ENCODE measurements around the gene LZTFL1.
"Not testable (repeated sequence)": the region's sequence is repeated elsewhere in the genome, so short reads cannot be mapped to it uniquely, and the experiment has no call there.

LZTFL1 gene

GRCh38 chr3:45865563-45865962 is 23.6 kb upstream of the LZTFL1 start:
- peak in 1 of 58 donors; percentile 6 for DNase-seq

DNA sequence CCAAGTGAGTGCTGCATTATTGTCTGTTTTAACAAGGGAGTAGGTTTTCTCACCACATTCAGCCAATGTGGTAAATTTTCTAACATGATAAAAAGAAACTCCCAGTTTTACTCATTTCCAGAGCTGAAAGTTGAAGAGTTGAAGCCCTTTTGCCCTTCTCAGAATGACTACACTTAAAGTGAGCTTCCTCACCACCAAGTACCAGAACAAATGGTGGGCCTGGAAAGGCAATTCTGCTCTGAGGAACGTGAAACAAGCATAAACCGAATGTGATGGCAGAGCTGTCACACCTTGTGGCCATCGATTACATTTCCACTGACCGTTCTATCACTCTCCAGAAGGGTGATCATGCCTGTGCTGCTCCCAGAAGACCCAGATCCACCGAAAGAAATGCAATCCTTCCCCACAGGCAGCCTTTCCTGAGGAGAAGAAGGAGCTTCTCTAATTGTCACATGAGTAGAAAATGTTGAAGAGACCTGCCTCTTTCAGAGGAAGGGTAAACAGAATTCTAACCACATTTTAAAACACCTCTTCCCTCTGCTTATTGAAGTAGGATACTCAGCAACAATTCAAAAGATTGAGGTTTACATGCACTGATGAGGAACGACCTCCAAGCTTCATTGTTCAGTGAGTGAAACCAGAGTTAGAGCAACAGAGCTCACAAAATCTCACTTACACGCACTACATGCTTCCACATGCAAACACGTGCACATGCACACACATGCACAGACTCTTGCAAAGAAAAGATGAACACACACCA is 23.0 kb upstream of the LZTFL1 start:
- DNase-seq = peak in 1 of 58 donors; percentile 7

DNA sequence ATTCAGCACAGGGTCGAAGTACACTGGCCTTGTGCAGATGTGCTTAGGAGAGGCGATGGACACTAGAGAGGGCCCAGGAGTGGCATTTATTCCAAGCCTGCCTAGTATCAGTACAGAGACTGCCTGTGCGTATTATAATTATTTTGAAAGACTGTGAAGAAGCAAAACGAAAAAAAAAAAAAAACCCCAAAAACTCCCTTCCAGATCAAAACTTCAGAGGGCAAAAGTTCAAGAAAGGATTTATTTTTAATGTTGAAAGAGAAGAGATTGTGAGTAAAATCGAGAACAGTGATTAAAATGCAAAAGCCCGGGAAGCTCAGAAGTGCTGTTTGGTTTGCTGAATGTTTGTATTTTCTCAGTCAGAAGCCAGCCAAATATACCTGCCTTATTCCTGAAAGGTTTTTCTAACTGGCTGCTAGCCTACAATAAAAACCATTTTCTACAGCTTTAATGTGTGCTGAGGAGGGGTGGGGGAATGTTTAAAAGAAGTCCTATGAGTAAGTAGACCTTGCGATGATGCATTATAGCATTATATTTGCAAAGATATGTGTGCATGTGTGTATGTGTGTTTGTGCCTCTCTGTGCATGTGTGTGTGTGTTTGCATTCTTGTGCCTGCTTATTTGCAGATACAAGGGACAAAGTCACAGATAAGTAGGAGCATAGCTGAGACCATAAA is 19.3 kb upstream of the LZTFL1 start:
- no peak for DNase-seq

DNA sequence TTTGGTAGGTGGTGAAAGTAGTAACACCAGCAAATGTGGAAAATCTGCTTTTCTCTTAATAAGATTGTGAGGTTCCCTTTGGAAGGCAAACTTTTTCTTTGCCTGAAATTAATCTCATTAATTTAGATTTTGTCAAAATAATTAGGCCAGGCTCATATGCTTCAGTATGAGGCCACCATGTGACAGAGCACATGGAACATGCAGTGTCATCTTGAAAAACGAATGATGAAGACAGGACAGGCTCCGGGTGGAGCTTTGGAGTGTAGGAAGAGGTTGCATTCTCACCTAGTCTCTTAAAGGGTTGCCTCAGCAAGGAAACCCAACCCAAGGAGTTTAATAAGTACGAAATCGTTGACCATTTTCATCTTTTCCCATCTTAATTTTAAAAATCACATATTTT is 18.6 kb upstream of the LZTFL1 start:
- no peak for DNase-seq

GRCh38 chr3:45858809-45859543 is 17.1 kb upstream of the LZTFL1 start:
- DNase-seq = no peak

DNA sequence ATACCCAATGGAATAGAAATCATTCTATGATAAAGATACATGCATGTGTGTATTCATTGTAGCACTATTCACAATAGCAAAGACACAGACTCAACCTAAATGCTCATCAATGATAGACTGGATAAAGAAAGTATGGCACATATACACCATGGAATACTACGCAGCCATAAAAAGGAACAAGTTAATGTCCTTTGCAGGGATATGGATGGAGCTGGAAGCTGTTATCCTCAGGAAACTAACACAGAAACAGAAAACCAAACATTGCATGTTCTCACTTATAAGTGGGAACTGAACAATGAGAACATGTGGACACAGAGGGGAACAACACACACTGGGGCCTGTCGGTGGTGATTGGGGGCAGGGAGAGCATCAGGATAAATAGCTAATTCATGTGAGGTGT is 15.1 kb upstream of the LZTFL1 start:
- not testable (repeated sequence) for DNase-seq

- not testable (repeated sequence) for DNase-seq
Observed at GRCh38 chr3:45856323-45856722, 14.4 kb upstream of the LZTFL1 start.

DNA sequence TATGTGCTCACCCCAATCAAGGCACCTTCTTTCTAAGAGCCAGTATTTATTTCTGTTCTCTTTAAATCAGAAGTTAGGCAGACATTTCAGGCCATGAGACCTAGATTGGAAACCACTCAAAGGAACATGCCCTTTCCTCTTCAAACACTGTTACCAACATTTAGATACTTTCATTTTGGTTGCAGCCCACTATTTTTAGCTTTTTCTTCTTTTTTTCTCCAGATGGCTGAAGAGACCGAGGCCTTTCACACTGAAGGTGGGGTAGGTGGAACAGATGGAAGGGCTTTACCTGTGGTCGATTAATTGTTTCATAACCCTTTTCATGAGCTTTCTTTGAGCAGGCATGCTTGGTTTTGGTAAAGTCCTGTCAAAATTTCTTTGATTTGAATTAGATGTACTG is 10.9 kb upstream of the LZTFL1 start:
- no peak for DNase-seq

DNA sequence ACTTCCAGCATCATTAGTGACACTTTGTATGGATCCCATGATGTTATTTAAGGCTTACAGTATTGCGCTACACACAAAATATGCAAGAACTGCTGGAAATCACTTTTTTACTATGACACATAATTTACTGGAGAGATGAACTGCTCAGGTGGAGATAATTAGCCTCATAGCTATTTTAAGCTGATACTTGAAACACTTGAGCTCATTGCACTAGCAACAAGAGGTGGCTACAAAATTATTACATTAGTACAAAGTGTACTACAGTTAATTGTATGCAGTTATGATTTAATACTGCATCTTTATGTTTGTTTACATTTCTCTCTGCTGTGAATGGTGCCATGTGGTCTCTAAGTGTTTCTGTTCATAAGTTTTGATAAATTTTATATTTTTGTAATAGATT is 6.5 kb upstream of the LZTFL1 start:
- DNase-seq = no peak

GRCh38 chr3:45844616-45845015 is 2.7 kb upstream of the LZTFL1 start:
- DNase-seq = no peak

GRCh38 chr3:45842851-45843625 is 1.1 kb upstream of the LZTFL1 start:
- DNase-seq = no peak

- DNase-seq = peak in 6 of 58 donors; percentile 2 to 34 (median 28)
Observed at GRCh38 chr3:45841420-45841756, 531 bp downstream of the LZTFL1 start.

GRCh38 chr3:45838466-45838865 is 3.5 kb downstream of the LZTFL1 start:
- DNase-seq = no peak

DNA sequence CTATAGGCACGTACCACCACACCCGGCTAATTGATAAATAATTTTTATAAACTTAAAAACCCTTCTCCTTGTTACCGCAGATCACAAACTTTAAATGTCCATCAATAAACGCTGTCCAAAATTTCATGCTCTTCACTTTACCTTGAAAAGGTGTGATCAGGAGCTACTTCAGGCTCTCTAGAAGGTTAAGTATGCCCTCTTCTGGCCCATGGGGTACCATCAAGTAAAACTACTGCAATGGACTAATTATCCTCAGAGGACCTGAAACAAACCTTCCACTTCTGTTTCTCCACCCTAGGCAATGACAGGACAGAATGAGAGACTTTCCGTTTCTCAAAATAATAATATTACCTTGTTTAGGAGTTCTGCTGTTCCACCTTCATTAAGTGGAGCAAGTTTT is 9.2 kb downstream of the LZTFL1 start:
- no peak for DNase-seq

GRCh38 chr3:45830121-45830520 is 11.8 kb downstream of the LZTFL1 start:
- DNase-seq = no peak

DNA sequence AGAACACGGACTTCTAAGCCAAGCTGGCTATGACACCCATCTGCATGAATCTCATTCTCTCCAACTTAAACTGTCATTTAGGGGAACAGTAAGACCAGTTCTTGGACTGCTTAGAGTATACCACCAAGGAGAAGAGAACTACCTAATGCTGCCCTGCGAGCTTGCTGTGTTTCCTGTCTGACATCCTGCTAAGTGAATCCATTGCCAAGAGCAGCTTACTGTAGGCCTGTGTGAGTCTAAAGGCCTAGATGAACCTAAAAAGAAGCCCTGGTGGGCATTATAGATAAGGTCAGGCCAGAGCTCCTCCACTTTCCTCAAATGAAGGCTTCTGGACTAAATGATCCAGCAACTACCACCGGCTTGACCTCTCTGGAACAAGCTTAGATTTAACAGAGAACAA is 15.0 kb downstream of the LZTFL1 start:
- no peak for DNase-seq

GRCh38 chr3:45826321-45826720 is 15.6 kb downstream of the LZTFL1 start:
- no peak for DNase-seq

GRCh38 chr3:45821127-45821526 is 20.8 kb downstream of the LZTFL1 start:
- no peak for DNase-seq

DNA sequence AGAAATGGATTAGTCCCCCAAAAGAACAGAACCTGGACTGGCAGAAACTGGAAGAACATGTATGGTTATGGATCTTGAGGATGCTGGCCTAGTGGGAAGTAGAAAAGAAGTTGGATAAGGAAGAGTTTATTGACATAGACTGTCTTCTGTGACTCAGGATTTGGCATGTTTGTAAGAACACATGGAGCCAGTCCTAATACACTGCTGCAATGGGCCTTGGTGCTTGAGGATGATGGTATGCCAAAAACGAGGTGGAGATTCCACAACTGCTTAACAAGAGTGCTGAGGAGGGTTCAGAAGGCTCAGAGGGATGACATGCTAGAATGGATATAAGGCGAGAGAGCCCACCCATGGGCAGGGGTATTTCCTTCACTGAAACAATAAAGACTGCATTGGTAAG is 22.4 kb downstream of the LZTFL1 start:
- no peak for DNase-seq

DNA sequence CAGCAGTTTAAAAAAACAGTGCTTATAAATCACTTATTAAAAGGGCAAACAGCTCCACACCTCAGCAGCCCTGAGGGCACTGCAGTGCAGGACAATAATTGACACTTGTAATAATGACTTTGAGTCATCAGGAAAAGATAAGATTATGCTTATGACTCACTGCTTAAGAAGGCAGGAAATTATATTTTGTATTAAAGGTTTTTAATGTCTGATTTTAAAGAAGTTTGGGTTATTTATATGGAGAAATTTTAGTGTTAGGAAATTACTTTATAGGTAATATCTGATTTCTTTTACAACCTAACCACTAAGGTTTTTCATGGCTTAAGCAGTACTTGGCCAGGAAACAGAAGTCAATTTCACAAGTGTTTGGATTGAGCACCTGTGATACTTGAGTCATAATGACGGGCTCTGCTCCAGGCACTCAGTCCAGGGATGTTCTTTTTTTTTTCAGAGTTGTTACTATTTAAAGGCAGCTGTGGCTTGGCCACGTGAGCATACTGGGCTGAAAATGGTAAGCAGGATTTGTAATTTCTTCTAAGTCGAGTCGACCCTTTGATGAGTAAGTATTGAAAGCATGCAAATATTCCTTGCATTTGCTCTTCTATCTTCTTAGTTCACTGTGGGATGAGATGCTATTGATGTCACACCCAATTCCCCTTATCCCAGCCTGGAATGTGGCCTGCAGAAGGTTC is 23.9 kb downstream of the LZTFL1 start:
- peak in 1 of 58 donors; percentile 12 for DNase-seq

GRCh38 chr3:45816544-45816943 is 25.4 kb downstream of the LZTFL1 start:
- DNase-seq = peak in 3 of 58 donors; percentile 6 to 41 (median 8)

All from anterior cingulate cortex (tissue), 58 donors.